22Rv1 (cell line): ENCODE data around the gene PDE3A.

ENCODE experiments used
- CTCF ChIP-seq: fragments of 450-650 bp; IDR thresholded peaks from 2 replicates; pipeline ENCODE4 v1.5.1; 2017; ENCODE audit warnings: mild to moderate bottlenecking
- ZFX ChIP-seq: fragments of 450-650 bp; IDR thresholded peaks from 2 replicates; pipeline ENCODE4 v1.6.1; 2017; ENCODE audit warnings: antibody characterized with exemption, borderline replicate concordance

- TF ChIP-seq CTCF, result no peak
- TF ChIP-seq ZFX, result no peak
Measured at GRCh38 chr12:20507711-20508110, 139.4 kb downstream of the PDE3A start.
